CD14-positive monocyte (primary cell): ENCODE measurements around the gene LGALS3. TPM values are rescaled to one million over a fixed set of nuclear protein-coding genes. Genes with fewer than 3 reads are reported as not detected.

Experiments used
- DNase-seq, 3 donors: peaks; one replicate each; pipeline ENCODE4 v3.0.0-alpha.2; 2011 to 2022
- H2AFZ ChIP-seq: 2 replicates; pipeline ENCODE4 v1.6.0; 2012; ENCODE audit warnings: mild to moderate bottlenecking, low read depth, low read length, inconsistent platforms; ENCODE audit not compliant: insufficient read depth, poor library complexity, severe bottlenecking
- H3K27ac ChIP-seq, 2 donors: 1 replicate in 1 of 2; 2 replicates in 1 of 2; pipeline ENCODE4 v1.5.1; 2012 to 2013; ENCODE audit warnings: low read length in 2 of 2, control low read depth in 1 of 2, inconsistent platforms in 1 of 2, low read depth in 1 of 2, mild to moderate bottlenecking in 1 of 2
- H3K27me3 ChIP-seq, 2 donors: one replicate each; pipeline versions ENCODE4 v1.6.0 to v1.6.1; 2011 to 2013; ENCODE audit warnings: low read length in 2 of 2; ENCODE audit not compliant: control insufficient read depth in 2 of 2, insufficient read depth in 2 of 2
- H3K36me3 ChIP-seq, 2 donors: replicated peaks in 1 of 2; 1 replicate in 1 of 2; 2 replicates in 1 of 2; pipeline versions ENCODE4 v1.5.1 to v1.6.1; 2012 to 2013; ENCODE audit warnings: low read length in 2 of 2, control low read depth in 1 of 2, inconsistent platforms in 1 of 2, mild to moderate bottlenecking in 1 of 2; ENCODE audit not compliant: insufficient read depth in 2 of 2, control insufficient read depth in 1 of 2
- H3K4me1 ChIP-seq, 2 donors: 1 replicate in 1 of 2; 2 replicates in 1 of 2; pipeline versions ENCODE4 v1.5.1 to v1.6.1; 2012 to 2013; ENCODE audit warnings: low read length in 2 of 2, control low read depth in 1 of 2, inconsistent platforms in 1 of 2, mild to moderate bottlenecking in 1 of 2, moderate library complexity in 1 of 2; ENCODE audit not compliant: insufficient read depth in 2 of 2, control insufficient read depth in 1 of 2
- H3K4me2 ChIP-seq: replicated peaks from 2 replicates; pipeline ENCODE3; 2012; ENCODE audit warnings: low read length, moderate library complexity, mild to moderate bottlenecking; ENCODE audit not compliant: poor library complexity, severe bottlenecking; ENCODE audit errors: extremely low read depth
- H3K4me3 ChIP-seq, 3 experiments: fragments of 200-600 bp in 1 of 3; sonication (generic) in 1 of 3; replicated peaks in 1 of 3; 1 replicate in 2 of 3; 2 replicates in 1 of 3; pipeline ENCODE4 v1.5.1; 2011 to 2013; ENCODE audit warnings: low read length in 3 of 3, mild to moderate bottlenecking in 3 of 3, control low read depth in 2 of 3, low read depth in 2 of 3, inconsistent platforms in 1 of 3, moderate library complexity in 1 of 3
- H3K79me2 ChIP-seq: 2 replicates; pipeline ENCODE4 v1.6.0; 2012; ENCODE audit warnings: mild to moderate bottlenecking, control low read depth, inconsistent platforms, low read length, moderate library complexity; ENCODE audit not compliant: insufficient read depth
- H3K9ac ChIP-seq: 2 replicates; pipeline ENCODE4 v1.6.0; 2017; ENCODE audit warnings: low read length, mild to moderate bottlenecking; ENCODE audit not compliant: insufficient read depth, poor library complexity, severe bottlenecking
- H3K9me3 ChIP-seq, 2 donors: replicated peaks in 1 of 2; 1 replicate in 1 of 2; 2 replicates in 1 of 2; pipeline versions ENCODE4 v1.5.1 to v1.6.1; 2012 to 2013; ENCODE audit warnings: low read length in 2 of 2, control low read depth in 1 of 2; ENCODE audit not compliant: control insufficient read depth in 1 of 2, insufficient read depth in 1 of 2
- H4K20me1 ChIP-seq: 2 replicates; pipeline ENCODE4 v1.6.0; 2012; ENCODE audit warnings: mild to moderate bottlenecking, low read length, control low read depth, moderate library complexity; ENCODE audit not compliant: insufficient read depth
- H3K27ac Mint-ChIP-seq, 7 donors: one replicate each; pipeline ENCODE4 v1.8.0; 2020; ENCODE audit warnings: mild to moderate bottlenecking in 7 of 7, mixed read lengths in 7 of 7, moderate library complexity in 6 of 7, inconsistent platforms in 2 of 7
- H3K27me3 Mint-ChIP-seq, 3 donors: one replicate each; pipeline ENCODE4 v1.8.0; 2021 to 2022; ENCODE audit warnings: low read depth in 3 of 3, mild to moderate bottlenecking in 3 of 3, mixed read lengths in 3 of 3, moderate library complexity in 3 of 3, inconsistent platforms in 1 of 3
- H3K36me3 Mint-ChIP-seq, 2 donors: one replicate each; pipeline ENCODE4 v1.8.0; 2020; ENCODE audit warnings: mixed read lengths in 2 of 2, inconsistent platforms in 1 of 2, mild to moderate bottlenecking in 1 of 2
- H3K4me1 Mint-ChIP-seq: one replicate; pipeline ENCODE4 v1.8.0; 2020; ENCODE audit warnings: mild to moderate bottlenecking, mixed read lengths
- H3K4me3 Mint-ChIP-seq, 2 donors: one replicate each; pipeline ENCODE4 v1.8.0; 2020; ENCODE audit warnings: mild to moderate bottlenecking in 2 of 2, mixed read lengths in 2 of 2, moderate library complexity in 1 of 2
- H3K9me3 Mint-ChIP-seq, 7 donors: one replicate each; pipeline ENCODE4 v1.8.0; 2020 to 2022; ENCODE audit warnings: mixed read lengths in 7 of 7, mild to moderate bottlenecking in 6 of 7, moderate library complexity in 6 of 7, inconsistent platforms in 2 of 7
- CTCF ChIP-seq: fragments of 200-600 bp; IDR thresholded peaks from one replicate; pipeline ENCODE4 v1.8.0; 2022; ENCODE audit warnings: antibody characterized with exemption, mild to moderate bottlenecking
- WGBS: methylation state at CpG from one replicate; pipeline ENCODE4 v1.1.5; 2013; ENCODE audit warnings: missing lambda C conversion rate; ENCODE audit not compliant: insufficient coverage; 5-methylcytosine and 5-hydroxymethylcytosine counted together
- intact Hi-C, 2 donors: fragments of 100-400 bp; cut with micrococcal nuclease; formaldehyde crosslinking; loops; one replicate each; pipeline versions ENCODE4 v1.15.0 to v1.15.1; 2023
- polyA plus RNA-seq, 3 donors: library from polyadenylated mRNA; depleted of rRNA in 1 of 3; unstranded in 2 of 3; stranded (reverse) in 1 of 3; fragments of 300-500 nt in 2 of 3; fragments of >200 nt in 1 of 3; fragmentation: Illumina TruSeq in 2 of 3; gene quantifications; 1 replicate in 2 of 3; 2 replicates in 1 of 3; pipeline ENCODE4 v1.2.3, GENCODE V29; 2012 to 2021

Gene LGALS3
- polyA plus RNA-seq, 3 donors = 266 to 878 (median 788) TPM

DNA sequence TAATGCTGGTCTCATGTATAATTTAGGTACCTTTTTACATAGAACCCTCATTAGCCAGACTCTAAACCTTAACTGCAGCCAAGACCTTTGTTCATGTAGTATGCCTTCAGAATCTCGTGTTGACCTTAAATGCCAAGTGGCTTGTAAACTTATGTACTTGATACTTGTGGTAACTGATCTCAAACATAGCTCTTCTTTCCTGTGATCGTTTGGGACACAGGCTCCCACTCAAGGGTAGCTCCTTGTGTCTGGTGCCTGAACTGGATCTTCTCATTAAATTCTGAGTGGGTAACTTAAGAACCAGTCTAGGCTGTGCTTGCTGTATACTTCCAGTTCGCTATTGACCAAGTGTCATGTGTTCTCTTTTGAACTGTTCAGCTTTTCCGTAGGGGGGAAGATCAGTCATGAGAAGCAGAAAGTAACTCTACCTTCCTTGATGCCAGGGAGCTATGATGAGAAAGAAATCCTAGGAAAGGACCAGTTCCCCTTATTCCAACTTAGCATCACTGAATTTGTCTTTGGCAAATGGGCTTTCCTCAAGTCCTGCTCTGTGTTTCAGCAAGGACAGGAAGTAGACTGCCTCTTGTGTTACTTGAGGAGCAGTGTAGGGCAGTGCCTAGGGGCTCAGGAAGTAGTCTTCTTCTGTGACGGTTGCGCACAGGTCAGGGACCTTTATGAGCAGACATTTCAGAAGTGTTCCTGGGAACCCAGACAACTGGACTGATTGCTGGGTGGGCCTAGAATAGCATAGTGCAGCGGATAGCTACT is 2.5 kb downstream of the LGALS3 start:
- Histone ChIP-seq H3K79me2 (peaks cover 77% of the 10 kb centered on the region), H3K4me1 (peaks cover 48 to 62% of the 10 kb centered on the region in 2 donors), H3K36me3 (peaks cover 12 to 41% of the 10 kb centered on the region in 2 donors), H3K9me3 (no peaks in the 10 kb centered on the region), H2AFZ (no peak overlapping the region), H3K27me3 (no peaks in the 10 kb centered on the region), H3K4me2 (peak overlapping the region; percentile 82), H3K9ac (no peak overlapping the region), H4K20me1 (peaks cover 70% of the 10 kb centered on the region), H3K27ac (peak overlapping the region in 1 of 2 donors; percentile 34), H3K4me3 (peak overlapping the region in 1 of 3 experiments; percentile 88)
- intact Hi-C loops = loop anchor here in 1 of 2 donors (5.0 kb wide), 1 partner anchor 39 kb away; no protein-coding TSS in a partner anchor
- Mint-ChIP-seq H3K27me3 (peaks cover 0 to 2% (median 2%) of the 10 kb centered on the region in 3 donors), H3K4me3 (peak overlapping the region; percentile 79 to 92), H3K27ac (peak overlapping the region; percentile 12 to 80 (median 75)), H3K9me3 (no peaks in the 10 kb centered on the region), H3K36me3 (peaks cover 32 to 50% of the 10 kb centered on the region in 2 donors), H3K4me1 (peaks cover 62% of the 10 kb centered on the region)
- WGBS = 75% methylated on average over 3 of the region's 7 CpGs
- TF ChIP-seq CTCF = peak; percentile 22
- peak in 2 of 3 donors; percentile 56 to 74 for DNase-seq

GRCh38 chr14:55133416-55133815 is 4.4 kb downstream of the LGALS3 start:
- H3K36me3 ChIP-seq = peaks cover 25 to 58% of the 10 kb centered on the region in 2 donors
- H2AFZ ChIP-seq = no peak overlapping the region
- H3K4me3 ChIP-seq = no peak overlapping the region
- peaks cover 96% of the 10 kb centered on the region for H3K79me2 ChIP-seq
- Mint-ChIP-seq H3K9me3 (no peaks in the 10 kb centered on the region), H3K27me3 (peaks cover 0 to 2% (median 2%) of the 10 kb centered on the region in 3 donors), H3K36me3 (peaks cover 45 to 65% of the 10 kb centered on the region in 2 donors), H3K27ac (peak overlapping the region in 1 of 7 donors; percentile 26), H3K4me1 (peaks cover 54% of the 10 kb centered on the region), H3K4me3 (no peak overlapping the region)
- no peak overlapping the region for H3K9ac ChIP-seq
- no peak overlapping the region for H3K4me2 ChIP-seq
- H3K9me3 ChIP-seq = no peaks in the 10 kb centered on the region
- 100% methylated on average over 1 of the region's 4 CpGs for WGBS
- H3K27ac ChIP-seq = no peak overlapping the region
- H4K20me1 ChIP-seq = peaks cover 89% of the 10 kb centered on the region
- intact Hi-C loops = loop anchor here in 1 of 2 donors (5.0 kb wide), 1 partner anchor 41 kb away; no protein-coding TSS in a partner anchor
- peaks cover 33 to 50% of the 10 kb centered on the region in 2 donors for H3K4me1 ChIP-seq
- H3K27me3 ChIP-seq = no peaks in the 10 kb centered on the region
- TF ChIP-seq CTCF = peak; percentile 24
- DNase-seq = peak in 1 of 3 donors; percentile 59
